GM08714 (cell line): ENCODE data around the gene HGFAC.
"Not testable (repeated sequence)": the region's sequence is repeated elsewhere in the genome, so short reads cannot be mapped to it uniquely, and the experiment has no call there.

Source experiments
- H3K4me3 ChIP-seq: fragments of 200-500 bp; sonication (Bioruptor generic); 2 replicates; pipeline ENCODE4 v1.5.1; 2014; ENCODE audit warnings: mild to moderate bottlenecking, low read length, inconsistent platforms
- ZNF274 ChIP-seq: IDR thresholded peaks from 2 replicates; pipeline ENCODE4 v1.6.1; 2012; ENCODE audit warnings: mild to moderate bottlenecking, low read depth, low read length

Gene HGFAC

DNA sequence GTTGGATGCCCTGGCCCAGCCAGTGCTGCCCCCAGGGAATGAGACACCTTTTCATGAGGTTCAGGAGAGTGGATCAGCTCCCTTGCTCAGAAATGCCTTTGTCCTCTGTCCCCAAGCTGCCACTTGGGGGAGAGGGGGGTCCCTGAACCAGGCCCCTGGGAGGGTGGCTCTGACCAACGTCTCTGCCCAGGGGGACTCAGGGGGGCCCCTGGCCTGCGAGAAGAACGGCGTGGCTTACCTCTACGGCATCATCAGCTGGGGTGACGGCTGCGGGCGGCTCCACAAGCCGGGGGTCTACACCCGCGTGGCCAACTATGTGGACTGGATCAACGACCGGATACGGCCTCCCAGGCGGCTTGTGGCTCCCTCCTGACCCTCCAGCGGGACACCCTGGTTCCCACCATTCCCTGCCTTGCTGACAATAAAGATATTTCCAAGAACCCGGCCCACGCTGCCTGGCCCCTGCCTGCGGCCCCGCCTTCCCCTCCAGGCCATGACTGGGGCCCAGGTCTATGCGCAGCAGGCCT is 7.3 kb downstream of the HGFAC start:
- TF ChIP-seq ZNF274: no peak
- H3K4me3 ChIP-seq: no peak overlapping the region

GRCh38 chr4:3449574-3450534 is 8.1 kb downstream of the HGFAC start:
- TF ChIP-seq ZNF274: no peak
- H3K4me3 ChIP-seq: no peak overlapping the region

GRCh38 chr4:3450643-3451042 is 8.9 kb downstream of the HGFAC start:
- H3K4me3 ChIP-seq: no peak overlapping the region
- no peak for TF ChIP-seq ZNF274

DNA sequence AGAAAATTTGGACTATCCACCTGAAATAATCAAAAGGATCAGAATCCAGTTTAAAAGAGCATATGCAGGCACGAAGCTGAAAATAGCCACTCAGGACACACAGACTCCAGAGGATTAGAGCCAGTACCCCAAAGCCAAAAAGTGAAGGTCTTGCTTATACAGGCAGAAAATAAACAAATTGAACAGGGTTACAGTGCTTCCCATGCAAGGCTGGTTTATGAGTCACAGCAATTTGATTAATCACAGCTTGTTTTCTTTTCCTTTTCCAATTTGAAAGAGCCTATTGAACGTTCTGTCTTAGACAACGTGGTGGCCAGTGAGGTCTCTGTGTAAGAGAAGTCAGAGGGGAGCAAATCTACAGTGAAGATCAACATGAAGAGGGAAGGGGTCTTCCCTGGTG is 10.2 kb downstream of the HGFAC start:
- TF ChIP-seq ZNF274: no peak
- H3K4me3 ChIP-seq: no peak overlapping the region

- TF ChIP-seq ZNF274: no peak
- H3K4me3 ChIP-seq: no peak overlapping the region
Observed at GRCh38 chr4:3452376-3452775, 10.6 kb downstream of the HGFAC start.

DNA sequence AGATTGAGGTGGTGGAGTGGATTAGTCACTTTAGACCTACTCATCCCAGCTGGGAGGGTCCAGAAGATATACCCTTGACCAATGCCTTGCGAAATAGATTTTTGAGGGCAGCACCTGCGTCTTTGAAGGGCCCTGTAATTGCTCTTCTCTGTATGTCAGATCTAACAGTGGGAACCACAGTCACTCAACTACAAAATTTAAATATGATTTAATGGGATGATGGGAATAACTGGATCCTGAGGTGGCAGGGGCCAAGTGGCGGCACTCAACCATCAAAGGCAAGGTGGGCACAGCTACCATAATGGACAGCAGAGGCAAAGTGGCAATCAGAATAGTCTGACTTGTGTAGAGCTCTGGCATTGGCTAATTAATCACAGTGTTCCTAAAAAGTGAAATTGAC is 13.8 kb downstream of the HGFAC start:
- not testable (repeated sequence) for H3K4me3 ChIP-seq

- no peak for TF ChIP-seq ZNF274
- H3K4me3 ChIP-seq: no peak overlapping the region
Observed at GRCh38 chr4:3458371-3458770, 16.6 kb downstream of the HGFAC start.

DNA sequence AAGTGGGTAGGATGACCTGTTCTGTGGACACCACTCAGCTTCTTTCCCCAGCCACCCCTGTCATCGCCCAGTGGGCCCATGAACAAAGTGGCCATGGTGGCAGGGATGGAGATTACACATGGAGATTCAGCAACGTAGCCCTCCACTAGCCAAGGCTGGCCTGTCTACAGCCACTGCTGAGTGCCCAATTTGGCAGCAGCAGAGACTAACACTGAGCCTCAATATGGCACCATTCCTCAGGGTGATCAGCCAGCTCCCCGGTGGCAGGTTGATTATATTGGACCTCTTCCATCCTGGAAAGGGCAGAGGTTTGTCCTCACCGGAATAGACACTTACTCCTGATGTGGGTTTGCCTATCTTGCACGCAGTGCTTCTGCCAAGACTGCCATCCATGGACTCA is 17.4 kb downstream of the HGFAC start:
- H3K4me3 ChIP-seq: not testable (repeated sequence)

- TF ChIP-seq ZNF274: no peak
- no peak overlapping the region for H3K4me3 ChIP-seq
Observed at GRCh38 chr4:3460926-3461325, 19.2 kb downstream of the HGFAC start.

DNA sequence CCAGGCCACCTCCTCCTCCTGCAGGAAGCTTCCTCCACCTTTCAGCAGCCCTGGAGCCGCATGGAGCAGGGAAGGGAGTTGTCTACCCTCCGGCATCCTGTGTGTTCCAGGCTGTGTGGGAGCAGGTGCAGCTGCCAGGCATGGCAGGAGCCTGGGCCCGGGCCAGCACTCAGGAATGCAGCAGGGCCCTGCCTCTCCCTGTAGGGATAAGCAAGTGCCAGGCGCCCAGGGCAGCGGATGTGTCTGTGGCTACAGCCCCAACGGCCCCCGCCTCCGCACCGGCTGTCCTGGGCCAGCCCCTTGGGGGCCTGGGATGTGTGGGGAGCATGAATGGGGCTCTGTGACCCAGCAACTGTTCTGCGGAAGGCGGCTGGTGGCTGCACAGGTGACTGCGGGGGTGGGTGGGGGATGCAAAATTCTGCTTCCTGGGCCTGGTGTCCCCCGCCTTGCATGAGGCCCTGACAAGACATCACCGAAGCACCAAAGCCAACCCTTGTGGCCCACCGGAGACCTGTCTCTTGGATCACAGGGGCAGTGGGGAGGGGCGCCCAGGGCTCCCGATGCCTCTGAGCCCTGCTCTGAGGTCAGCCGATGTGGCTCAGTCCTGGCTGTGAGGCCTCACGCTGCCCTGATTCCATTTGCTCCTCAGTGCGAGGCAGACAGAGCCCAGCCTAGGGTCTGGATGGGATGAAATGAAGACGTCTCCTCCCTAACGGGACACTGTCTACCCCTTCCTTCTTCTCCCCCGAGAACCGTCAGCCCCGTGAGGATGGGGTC is 19.9 kb downstream of the HGFAC start:
- TF ChIP-seq ZNF274: no peak
- no peak overlapping the region for H3K4me3 ChIP-seq

- no peak overlapping the region for H3K4me3 ChIP-seq
Observed at GRCh38 chr4:3462321-3462789, 20.6 kb downstream of the HGFAC start.

DNA sequence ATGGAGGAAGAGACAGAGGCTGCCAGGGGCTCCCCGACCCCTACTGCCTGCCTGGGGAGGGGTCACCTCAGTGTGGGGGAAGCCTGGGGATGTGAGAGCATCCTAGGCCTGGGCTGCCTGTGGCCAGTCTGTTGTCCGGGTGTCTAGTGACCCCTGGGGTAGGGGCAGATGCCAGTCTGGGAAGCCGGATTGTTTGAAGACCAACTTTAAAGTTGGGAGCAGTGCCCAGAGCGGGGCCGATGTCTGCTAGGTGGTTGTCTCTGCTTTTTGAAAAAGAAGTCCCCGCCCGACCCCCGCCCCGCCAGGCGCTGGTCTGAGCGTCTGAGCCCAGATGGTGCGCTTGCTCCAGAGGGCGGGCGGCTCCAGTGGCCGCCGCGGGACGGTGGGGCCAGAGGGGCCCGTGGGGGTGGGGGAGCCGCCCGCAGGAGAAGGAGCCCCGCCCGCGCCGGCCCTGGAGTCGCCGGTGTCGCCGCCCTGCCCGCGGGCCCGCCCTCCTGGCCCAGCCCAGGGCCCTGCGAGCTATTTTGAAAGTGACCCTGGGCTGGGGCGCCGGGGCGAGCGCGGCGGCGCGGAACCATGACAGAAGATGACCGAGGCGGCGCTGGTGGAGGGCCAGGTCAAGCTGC is 21.1 kb downstream of the HGFAC start, which contains the start of gene DOK7:
DOK7 (plus strand) TSS at position 517 of the 626 bp plus-strand sequence; CDS start at position 587, 70 bp downstream.
- no peak within 1 kb of the TSS for H3K4me3 ChIP-seq
- TF ChIP-seq ZNF274: no peak

More at GRCh38 chr4:3462321-3462789, 20.6 kb downstream of the HGFAC start:
- TF ChIP-seq ZNF274: no peak

- no peak overlapping the region for H3K4me3 ChIP-seq
- no peak for TF ChIP-seq ZNF274
Observed at GRCh38 chr4:3463556-3464348, 22.0 kb downstream of the HGFAC start.
